ENCODE measurements around the gene ZNF74.
"Not testable (repeated sequence)": the region's sequence is repeated elsewhere in the genome, so short reads cannot be mapped to it uniquely, and the experiment has no call there.

The ZNF74 gene

GRCh38 chr22:20376983-20377382 is 17.0 kb upstream of the ZNF74 start:
- DNase-seq = not testable (repeated sequence)

DNA sequence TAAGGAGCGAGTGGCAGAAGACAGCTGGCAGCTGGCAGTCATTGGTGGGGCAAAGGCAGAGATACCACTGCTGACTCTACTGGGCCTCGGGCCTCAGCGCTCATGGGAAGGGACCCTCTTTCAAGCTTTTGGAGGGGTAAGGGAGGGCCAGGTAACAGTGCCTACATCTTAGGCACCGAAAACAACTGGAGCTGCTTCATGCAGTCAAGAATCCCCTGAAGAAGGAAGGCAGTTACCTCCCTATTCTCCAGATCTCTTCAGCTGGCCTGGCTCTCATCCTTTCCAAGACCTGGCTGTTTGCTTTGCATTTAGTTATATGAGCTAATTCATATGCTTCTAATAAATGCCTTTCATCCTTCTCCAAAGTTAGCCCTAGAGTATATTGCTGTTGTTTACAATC is 15.8 kb upstream of the ZNF74 start:
- no peak for DNase-seq

- not testable (repeated sequence) for DNase-seq
Observed at GRCh38 chr22:20378684-20379083, 15.3 kb upstream of the ZNF74 start.

DNA sequence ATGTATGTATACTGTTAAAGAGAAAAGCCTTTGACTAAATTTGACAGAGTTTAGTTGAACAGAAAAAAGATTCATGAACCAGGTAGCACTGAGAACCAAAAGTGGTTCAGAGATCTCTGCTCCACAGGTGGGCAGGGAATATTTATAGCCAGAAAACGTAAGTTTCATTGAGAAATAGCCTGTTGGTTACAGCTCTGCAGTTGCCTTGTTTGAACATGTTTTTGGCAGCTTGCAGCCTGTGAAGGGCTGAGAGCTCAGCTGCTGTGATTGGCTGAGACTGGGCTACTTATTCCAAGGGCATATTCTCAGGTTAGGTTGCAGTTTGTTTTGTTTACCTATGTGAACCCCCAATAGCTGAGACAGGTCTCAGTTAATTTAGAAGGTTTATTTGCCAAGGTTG is 13.5 kb upstream of the ZNF74 start:
- DNase-seq = no peak

DNA sequence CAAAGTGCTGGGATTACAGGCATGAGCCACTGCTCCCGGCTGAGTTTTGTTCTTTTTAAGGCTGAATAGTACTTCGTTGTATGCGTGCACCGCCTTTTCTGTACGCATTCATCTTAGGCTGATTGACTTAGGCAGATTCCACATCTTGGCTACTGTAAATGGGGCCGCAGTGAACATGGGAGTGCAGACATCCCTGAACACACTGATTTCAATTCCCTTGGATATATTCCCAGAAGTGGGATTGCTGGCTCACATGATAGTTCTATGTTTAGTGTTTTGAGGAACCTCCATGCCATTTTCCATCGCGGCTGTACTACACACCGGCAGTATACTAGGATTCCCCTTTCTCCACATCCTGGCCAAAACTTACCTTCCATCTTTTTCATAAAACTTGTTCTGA is 10.4 kb upstream of the ZNF74 start:
- no peak for DNase-seq

- DNase-seq = no peak
Observed at GRCh38 chr22:20384171-20384570, 9.8 kb upstream of the ZNF74 start.

- DNase-seq = no peak
Observed at GRCh38 chr22:20384865-20385264, 9.1 kb upstream of the ZNF74 start.

DNA sequence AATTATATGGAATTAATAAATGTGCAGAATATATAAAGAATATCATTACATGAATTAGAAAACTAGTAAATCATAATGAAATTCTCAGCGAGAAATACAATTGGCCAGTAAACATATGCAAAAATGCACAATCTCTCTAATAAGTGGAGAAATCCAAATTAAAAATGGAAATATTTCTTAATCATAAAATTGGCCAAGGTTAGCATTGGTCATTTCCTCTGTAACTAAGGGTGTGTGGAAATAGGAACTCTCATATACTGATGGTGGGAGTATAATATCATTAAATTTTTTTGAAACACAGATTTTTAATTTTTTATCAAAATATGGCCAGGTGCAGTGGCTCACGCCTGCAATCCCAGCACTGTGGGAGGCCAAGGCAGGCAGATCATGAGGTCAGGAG is 7.6 kb upstream of the ZNF74 start:
- DNase-seq = no peak

GRCh38 chr22:20386972-20387371 is 7.0 kb upstream of the ZNF74 start:
- DNase-seq = no peak

GRCh38 chr22:20388200-20388599 is 5.8 kb upstream of the ZNF74 start:
- DNase-seq = no peak

DNA sequence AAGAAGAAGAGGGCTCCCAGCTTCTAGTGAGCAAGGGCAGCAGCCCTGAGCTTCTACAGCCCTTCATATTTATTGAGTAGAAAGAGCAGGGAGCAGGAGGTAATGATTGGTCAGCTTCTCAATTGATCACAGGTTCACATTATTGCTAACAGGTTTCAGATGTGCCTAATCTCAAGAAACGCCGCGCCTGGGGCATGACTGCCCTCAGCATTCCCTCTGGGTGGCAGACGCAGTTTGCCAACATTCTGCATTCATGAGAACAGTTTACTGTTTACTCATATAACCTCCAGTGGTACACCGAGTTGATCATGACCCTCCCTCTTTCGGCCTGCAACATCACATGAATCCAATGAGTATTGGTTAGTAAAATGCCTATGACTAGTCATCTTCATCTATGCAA is 4.7 kb upstream of the ZNF74 start:
- no peak for DNase-seq

- no peak for DNase-seq
Observed at GRCh38 chr22:20390394-20390907, 3.5 kb upstream of the ZNF74 start.

DNA sequence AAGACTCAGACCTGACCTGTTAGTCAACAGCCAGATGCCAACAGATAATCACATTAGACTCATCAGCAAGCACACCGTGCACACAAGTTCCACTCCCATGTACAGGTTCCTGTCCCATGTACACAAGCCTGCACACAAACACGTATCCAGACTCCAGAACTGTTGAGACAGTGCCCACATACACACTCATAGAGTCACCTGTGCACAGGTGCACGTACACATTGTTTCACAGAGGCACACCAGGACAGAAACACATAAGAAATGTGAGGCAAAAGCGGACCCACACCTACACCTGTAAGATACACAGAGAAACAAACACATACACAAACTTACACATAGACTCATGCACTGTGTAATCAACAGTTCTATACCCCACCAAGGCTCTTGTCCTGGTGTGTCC is 2.7 kb upstream of the ZNF74 start:
- DNase-seq = no peak

- DNase-seq = not testable (repeated sequence)
Observed at GRCh38 chr22:20392365-20392881, 1.5 kb upstream of the ZNF74 start.

GRCh38 chr22:20392983-20393704 is 807 bp upstream of the ZNF74 start:
- no peak for DNase-seq

GRCh38 chr22:20395181-20395906 is 1.4 kb downstream of the ZNF74 start:
- DNase-seq = no peak

- no peak for DNase-seq
Observed at GRCh38 chr22:20395907-20396287, 1.9 kb downstream of the ZNF74 start.

GRCh38 chr22:20396639-20397038 is 2.7 kb downstream of the ZNF74 start:
- no peak for DNase-seq

- DNase-seq = no peak
Observed at GRCh38 chr22:20397498-20397897, 3.5 kb downstream of the ZNF74 start.

GRCh38 chr22:20398420-20398819 is 4.5 kb downstream of the ZNF74 start:
- no peak for DNase-seq

- no peak for DNase-seq
Observed at GRCh38 chr22:20399866-20400605, 6.1 kb downstream of the ZNF74 start.

- DNase-seq = no peak
Observed at GRCh38 chr22:20400606-20401375, 6.8 kb downstream of the ZNF74 start.
